Measurements from ENCODE around the gene KRT38.
"Not testable (repeated sequence)": the region's sequence is repeated elsewhere in the genome, so short reads cannot be mapped to it uniquely, and the experiment has no call there.

The KRT38 gene

GRCh38 chr17:41411072-41411840 lies 29.5 kb downstream of the KRT38 start:
- no peaks in the 10 kb centered on the region for H3K9me3 ChIP-seq (ENCODE audit: control insufficient read depth in 1 of 2, low read length in 2 of 2)
- H3K36me3 ChIP-seq (ENCODE audit: control insufficient read depth in 1 of 2, insufficient read depth in 2 of 2, low read length in 2 of 2): no peaks in the 10 kb centered on the region
- H3K4me1 ChIP-seq (ENCODE audit: control insufficient read depth in 1 of 2, insufficient read depth in 2 of 2, low read length in 2 of 2): no peaks in the 10 kb centered on the region
- H3K4me3 ChIP-seq (ENCODE audit: low read depth in 1 of 2, low read length in 2 of 2): no peak overlapping the region
- no peak overlapping the region for H3K27ac ChIP-seq (ENCODE audit: low read length)
- H3K27me3 ChIP-seq (ENCODE audit: low read depth, low read length): no peaks in the 10 kb centered on the region

- Histone ChIP-seq H3K4me3 (ENCODE audit: low read depth in 1 of 2, low read length in 2 of 2) (no peak overlapping the region), H3K9me3 (ENCODE audit: control insufficient read depth in 1 of 2, low read length in 2 of 2) (no peaks in the 10 kb centered on the region), H3K27me3 (ENCODE audit: low read depth, low read length) (no peaks in the 10 kb centered on the region), H3K27ac (ENCODE audit: low read length) (no peak overlapping the region), H3K4me1 (ENCODE audit: control insufficient read depth in 1 of 2, insufficient read depth in 2 of 2, low read length in 2 of 2) (no peaks in the 10 kb centered on the region), H3K36me3 (ENCODE audit: control insufficient read depth in 1 of 2, insufficient read depth in 2 of 2, low read length in 2 of 2) (no peaks in the 10 kb centered on the region)
Observed at GRCh38 chr17:41407226-41407625, 33.6 kb downstream of the KRT38 start.

- Histone ChIP-seq H3K4me3 (ENCODE audit: low read depth in 1 of 2, low read length in 2 of 2) (no peak overlapping the region), H3K36me3 (ENCODE audit: control insufficient read depth in 1 of 2, insufficient read depth in 2 of 2, low read length in 2 of 2) (no peaks in the 10 kb centered on the region), H3K27me3 (ENCODE audit: low read depth, low read length) (no peaks in the 10 kb centered on the region)
Observed at GRCh38 chr17:41406205-41406604, 34.6 kb downstream of the KRT38 start.

GRCh38 chr17:41404024-41404671 lies 36.6 kb downstream of the KRT38 start:
- Histone ChIP-seq H3K4me3 (ENCODE audit: low read depth in 1 of 2, low read length in 2 of 2) (no peak overlapping the region), H3K27ac (ENCODE audit: low read length) (no peak overlapping the region), H3K9me3 (ENCODE audit: control insufficient read depth in 1 of 2, low read length in 2 of 2) (no peaks in the 10 kb centered on the region), H3K36me3 (ENCODE audit: control insufficient read depth in 1 of 2, insufficient read depth in 2 of 2, low read length in 2 of 2) (no peaks in the 10 kb centered on the region), H3K27me3 (ENCODE audit: low read depth, low read length) (no peaks in the 10 kb centered on the region), H3K4me1 (ENCODE audit: control insufficient read depth in 1 of 2, insufficient read depth in 2 of 2, low read length in 2 of 2) (no peaks in the 10 kb centered on the region)

More at GRCh38 chr17:41406205-41406604, 34.6 kb downstream of the KRT38 start:
- no peaks in the 10 kb centered on the region for H3K4me1 ChIP-seq (ENCODE audit: control insufficient read depth in 1 of 2, insufficient read depth in 2 of 2, low read length in 2 of 2)
- H3K27ac ChIP-seq (ENCODE audit: low read length): no peak overlapping the region
- no peaks in the 10 kb centered on the region for H3K9me3 ChIP-seq (ENCODE audit: control insufficient read depth in 1 of 2, low read length in 2 of 2)

GRCh38 chr17:41403404-41404023 lies 37.3 kb downstream of the KRT38 start:
- Histone ChIP-seq H3K27me3 (ENCODE audit: low read depth, low read length) (no peaks in the 10 kb centered on the region), H3K4me1 (ENCODE audit: control insufficient read depth in 1 of 2, insufficient read depth in 2 of 2, low read length in 2 of 2) (no peaks in the 10 kb centered on the region), H3K27ac (ENCODE audit: low read length) (no peak overlapping the region), H3K9me3 (ENCODE audit: control insufficient read depth in 1 of 2, low read length in 2 of 2) (no peaks in the 10 kb centered on the region), H3K36me3 (ENCODE audit: control insufficient read depth in 1 of 2, insufficient read depth in 2 of 2, low read length in 2 of 2) (no peaks in the 10 kb centered on the region), H3K4me3 (ENCODE audit: low read depth in 1 of 2, low read length in 2 of 2) (no peak overlapping the region)

GRCh38 chr17:41402161-41402560 lies 38.6 kb downstream of the KRT38 start:
- no peaks in the 10 kb centered on the region for H3K36me3 ChIP-seq (ENCODE audit: control insufficient read depth in 1 of 2, insufficient read depth in 2 of 2, low read length in 2 of 2)
- H3K4me3 ChIP-seq (ENCODE audit: low read depth in 1 of 2, low read length in 2 of 2): no peak overlapping the region
- H3K9me3 ChIP-seq (ENCODE audit: control insufficient read depth in 1 of 2, low read length in 2 of 2): no peaks in the 10 kb centered on the region
- H3K27ac ChIP-seq (ENCODE audit: low read length): no peak overlapping the region
- no peaks in the 10 kb centered on the region for H3K4me1 ChIP-seq (ENCODE audit: control insufficient read depth in 1 of 2, insufficient read depth in 2 of 2, low read length in 2 of 2)
- no peaks in the 10 kb centered on the region for H3K27me3 ChIP-seq (ENCODE audit: low read depth, low read length)

- H3K27ac ChIP-seq (ENCODE audit: low read length): no peak within 1 kb of the TSS
- no peaks in the 10 kb centered on the region for H3K27me3 ChIP-seq (ENCODE audit: low read depth, low read length)
- H3K36me3 ChIP-seq (ENCODE audit: control insufficient read depth in 1 of 2, insufficient read depth in 2 of 2, low read length in 2 of 2): no peaks in the 10 kb centered on the region
- H3K4me3 ChIP-seq (ENCODE audit: low read depth in 1 of 2, low read length in 2 of 2): no peak within 1 kb of the TSS
- H3K9me3 ChIP-seq (ENCODE audit: control insufficient read depth in 1 of 2, low read length in 2 of 2): no peaks in the 10 kb centered on the region
- no peaks in the 10 kb centered on the region for H3K4me1 ChIP-seq (ENCODE audit: control insufficient read depth in 1 of 2, insufficient read depth in 2 of 2, low read length in 2 of 2)
Observed at GRCh38 chr17:41396996-41397660, 43.7 kb downstream of the KRT38 start, which contains the start of gene KRT31. Gene KRT31 (minus strand): TSS chr17:41397608. CDS start chr17:41397539, 69 bp downstream.

DNA sequence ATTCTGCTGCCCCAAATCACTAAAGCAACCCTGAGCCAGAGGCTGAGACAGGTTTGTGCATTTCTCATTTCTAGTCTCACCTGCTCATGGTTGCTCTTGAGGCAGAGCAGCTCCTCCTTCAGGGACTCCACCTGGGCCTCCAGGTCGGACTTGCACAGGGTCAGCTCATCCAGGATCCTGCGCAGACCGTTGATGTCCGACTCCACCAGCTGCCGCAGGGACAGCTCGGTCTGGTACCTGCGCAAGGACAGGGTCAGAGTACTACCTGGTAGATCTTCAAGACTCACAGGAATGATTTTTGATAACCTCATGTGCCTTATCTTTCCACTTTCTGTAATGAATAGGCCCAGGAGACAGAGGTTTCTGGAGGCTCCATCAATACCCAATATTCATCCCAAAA lies 44.4 kb downstream of the KRT38 start:
- H3K36me3 ChIP-seq (ENCODE audit: control insufficient read depth in 1 of 2, insufficient read depth in 2 of 2, low read length in 2 of 2): no peaks in the 10 kb centered on the region
- no peaks in the 10 kb centered on the region for H3K4me1 ChIP-seq (ENCODE audit: control insufficient read depth in 1 of 2, insufficient read depth in 2 of 2, low read length in 2 of 2)
- H3K4me3 ChIP-seq (ENCODE audit: low read depth in 1 of 2, low read length in 2 of 2): no peak overlapping the region
- no peaks in the 10 kb centered on the region for H3K27me3 ChIP-seq (ENCODE audit: low read depth, low read length)
- no peaks in the 10 kb centered on the region for H3K9me3 ChIP-seq (ENCODE audit: control insufficient read depth in 1 of 2, low read length in 2 of 2)
- no peak overlapping the region for H3K27ac ChIP-seq (ENCODE audit: low read length)

DNA sequence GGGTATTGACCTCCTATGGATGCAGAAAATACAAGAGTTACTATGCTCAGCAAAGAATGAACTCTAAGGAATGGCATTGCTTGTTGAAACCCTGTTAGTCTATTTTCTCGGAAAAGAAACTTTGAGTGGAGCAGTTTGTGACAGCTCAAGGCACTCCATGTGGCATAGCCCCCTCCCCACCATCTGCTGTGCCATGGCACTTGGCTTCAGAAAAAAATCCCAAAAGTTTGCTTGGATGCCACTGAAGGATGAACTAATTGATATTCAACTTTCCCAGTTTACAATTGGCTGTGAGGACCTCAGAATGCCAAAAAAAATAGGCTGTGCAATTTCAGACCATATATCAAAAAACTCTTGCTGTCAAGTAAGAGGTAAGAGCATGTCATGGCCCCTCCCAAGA lies 45.2 kb downstream of the KRT38 start:
- no peaks in the 10 kb centered on the region for H3K36me3 ChIP-seq (ENCODE audit: control insufficient read depth in 1 of 2, insufficient read depth in 2 of 2, low read length in 2 of 2)

GRCh38 chr17:41395044-41395443 lies 45.7 kb downstream of the KRT38 start:
- H3K27me3 ChIP-seq (ENCODE audit: low read depth, low read length); H3K36me3 ChIP-seq (ENCODE audit: control insufficient read depth in 1 of 2, insufficient read depth in 2 of 2, low read length in 2 of 2); H3K27ac ChIP-seq (ENCODE audit: low read length); H3K4me1 ChIP-seq (ENCODE audit: control insufficient read depth in 1 of 2, insufficient read depth in 2 of 2, low read length in 2 of 2); H3K9me3 ChIP-seq (ENCODE audit: control insufficient read depth in 1 of 2, low read length in 2 of 2); H3K4me3 ChIP-seq (ENCODE audit: low read depth in 1 of 2, low read length in 2 of 2): not testable (repeated sequence)

More for the DNA sequence above, 45.2 kb downstream of the KRT38 start:
- H3K9me3 ChIP-seq (ENCODE audit: control insufficient read depth in 1 of 2, low read length in 2 of 2): no peaks in the 10 kb centered on the region
- no peak overlapping the region for H3K27ac ChIP-seq (ENCODE audit: low read length)
- H3K4me1 ChIP-seq (ENCODE audit: control insufficient read depth in 1 of 2, insufficient read depth in 2 of 2, low read length in 2 of 2): no peaks in the 10 kb centered on the region
- no peak overlapping the region for H3K4me3 ChIP-seq (ENCODE audit: low read depth in 1 of 2, low read length in 2 of 2)
- no peaks in the 10 kb centered on the region for H3K27me3 ChIP-seq (ENCODE audit: low read depth, low read length)

Measured in muscle layer of duodenum (tissue), 2 donors.